ENCODE results near the gene CPVL.

- TF ChIP-seq, protein P1, sequence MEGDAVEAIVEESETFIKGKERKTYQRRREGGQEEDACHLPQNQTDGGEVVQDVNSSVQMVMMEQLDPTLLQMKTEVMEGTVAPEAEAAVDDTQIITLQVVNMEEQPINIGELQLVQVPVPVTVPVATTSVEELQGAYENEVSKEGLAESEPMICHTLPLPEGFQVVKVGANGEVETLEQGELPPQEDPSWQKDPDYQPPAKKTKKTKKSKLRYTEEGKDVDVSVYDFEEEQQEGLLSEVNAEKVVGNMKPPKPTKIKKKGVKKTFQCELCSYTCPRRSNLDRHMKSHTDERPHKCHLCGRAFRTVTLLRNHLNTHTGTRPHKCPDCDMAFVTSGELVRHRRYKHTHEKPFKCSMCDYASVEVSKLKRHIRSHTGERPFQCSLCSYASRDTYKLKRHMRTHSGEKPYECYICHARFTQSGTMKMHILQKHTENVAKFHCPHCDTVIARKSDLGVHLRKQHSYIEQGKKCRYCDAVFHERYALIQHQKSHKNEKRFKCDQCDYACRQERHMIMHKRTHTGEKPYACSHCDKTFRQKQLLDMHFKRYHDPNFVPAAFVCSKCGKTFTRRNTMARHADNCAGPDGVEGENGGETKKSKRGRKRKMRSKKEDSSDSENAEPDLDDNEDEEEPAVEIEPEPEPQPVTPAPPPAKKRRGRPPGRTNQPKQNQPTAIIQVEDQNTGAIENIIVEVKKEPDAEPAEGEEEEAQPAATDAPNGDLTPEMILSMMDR (IDR thresholded peaks at IDR 0.05; ENCODE audit: low read depth, low read length), result no peak
- TF ChIP-seq EZH2phosphoT487 (IDR thresholded peaks at IDR 0.05; ENCODE audit: low read depth), result no peak
Observed at GRCh38 chr7:28981161-28981465, 165.2 kb downstream of the CPVL start.

Measured in OCI-LY3 (cell line).